T-helper 17 cell (primary cell): Measurements from ENCODE around the gene WNT5B. TPM values are rescaled to one million over a fixed set of nuclear protein-coding genes. Genes with fewer than 3 reads are reported as not detected.
A peak's percentile ranks its signal among the peaks of the same experiment; 100 is the strongest.

Experiments used
- ATAC-seq: fragments of 150-1000 bp; cut with Tn5 transposase; 2 replicates; pipeline ENCODE4 v1.10.0; 2021; ENCODE audit warnings: mild to moderate bottlenecking, moderate library complexity
- DNase-seq, 3 donors: peaks; one replicate each; pipeline versions ENCODE4 v3.0.0 to v3.0.0-alpha.2; 2020 to 2021
- H3K9me3 ChIP-seq: one replicate; pipeline ENCODE4 v1.7.0; 2013; ENCODE audit warnings: low read length, mild to moderate bottlenecking; ENCODE audit not compliant: control insufficient read depth, poor library complexity, severe bottlenecking
- H3K27ac Mint-ChIP-seq: one replicate; pipeline ENCODE4 v1.8.0; 2022; ENCODE audit warnings: mild to moderate bottlenecking, moderate library complexity, mixed read lengths
- H3K27me3 Mint-ChIP-seq: one replicate; pipeline ENCODE4 v1.8.0; 2022; ENCODE audit warnings: mixed read lengths
- H3K36me3 Mint-ChIP-seq: one replicate; pipeline ENCODE4 v1.8.0; 2022; ENCODE audit warnings: low read depth, mixed read lengths
- H3K4me1 Mint-ChIP-seq: one replicate; pipeline ENCODE4 v1.8.0; 2022; ENCODE audit warnings: mild to moderate bottlenecking, mixed read lengths
- H3K4me3 Mint-ChIP-seq: one replicate; pipeline ENCODE4 v1.8.0; 2022; ENCODE audit warnings: mild to moderate bottlenecking, moderate library complexity, mixed read lengths
- total RNA-seq, 4 donors: library from RNA in 2 of 4; stranded (reverse) in 2 of 4; gene quantifications; one replicate each; pipeline ENCODE4 v1.2.3 and lab custom pipeline; 2022 to 2026

Gene WNT5B
- total RNA-seq (not detected), total RNA-seq (lab: John Stamatoyannopoulos, UW) (0 reads per million in 2 donors)

GRCh38 chr12:1628666-1629337, at the start of gene WNT5B:
Gene WNT5B, plus strand, starts transcription at chr12:1629231. Its CDS starts 2,124 bp downstream, at chr12:1631355.
- H3K27ac Mint-ChIP-seq, result no peak within 1 kb of the TSS
- ATAC-seq (no peak), DNase-seq (no peak)
- peaks cover 4% of the 10 kb centered on the region for H3K36me3 Mint-ChIP-seq
- H3K9me3 ChIP-seq, result no peaks in the 10 kb centered on the region
- H3K4me3 Mint-ChIP-seq, result peak within 1 kb of the TSS; percentile 78
- peaks cover 14% of the 10 kb centered on the region for H3K4me1 Mint-ChIP-seq
- H3K27me3 Mint-ChIP-seq, result peaks cover 62% of the 10 kb centered on the region

GRCh38 chr12:1579651-1580435, 49.2 kb upstream of the WNT5B start:
- Mint-ChIP-seq H3K27ac (no peak overlapping the region), H3K27me3 (no peaks in the 10 kb centered on the region), H3K4me1 (peaks cover 5% of the 10 kb centered on the region), H3K36me3 (no peaks in the 10 kb centered on the region), H3K4me3 (no peak overlapping the region)
- no peak for DNase-seq
- H3K9me3 ChIP-seq, result no peaks in the 10 kb centered on the region
- ATAC-seq, result no peak

- ATAC-seq, result no peak
- Mint-ChIP-seq H3K4me3 (no peak overlapping the region), H3K4me1 (peaks cover 5% of the 10 kb centered on the region), H3K36me3 (no peaks in the 10 kb centered on the region), H3K27ac (no peak overlapping the region), H3K27me3 (no peaks in the 10 kb centered on the region)
- H3K9me3 ChIP-seq, result no peaks in the 10 kb centered on the region
- DNase-seq, result no peak
These were observed 48.5 kb upstream of the WNT5B start for GRCh38 chr12:1580526-1580925.

- peak overlapping the region; percentile 70 for H3K27ac Mint-ChIP-seq
- H3K27me3 Mint-ChIP-seq, result no peaks in the 10 kb centered on the region
- DNase-seq (no peak), ATAC-seq (no peak)
- H3K36me3 Mint-ChIP-seq, result no peaks in the 10 kb centered on the region
- no peaks in the 10 kb centered on the region for H3K9me3 ChIP-seq
- no peak overlapping the region for H3K4me3 Mint-ChIP-seq
- peaks cover 5% of the 10 kb centered on the region for H3K4me1 Mint-ChIP-seq
These were observed 46.9 kb upstream of the WNT5B start for GRCh38 chr12:1581973-1582708.

- H3K27ac Mint-ChIP-seq, result no peak overlapping the region
These were observed 46.4 kb upstream of the WNT5B start for GRCh38 chr12:1582709-1583050.

GRCh38 chr12:1583421-1584078, 45.5 kb upstream of the WNT5B start:
- ATAC-seq (peak; percentile 83), DNase-seq (peak; percentile 20 to 53 (median 34))
- Mint-ChIP-seq H3K36me3 (no peaks in the 10 kb centered on the region), H3K27ac (peak overlapping the region; percentile 54), H3K4me3 (no peak overlapping the region), H3K4me1 (peaks cover 10% of the 10 kb centered on the region), H3K27me3 (no peaks in the 10 kb centered on the region)
- no peaks in the 10 kb centered on the region for H3K9me3 ChIP-seq

More at GRCh38 chr12:1582709-1583050, 46.4 kb upstream of the WNT5B start:
- DNase-seq (no peak), ATAC-seq (no peak)
- Mint-ChIP-seq H3K27me3 (no peaks in the 10 kb centered on the region), H3K4me1 (peaks cover 5% of the 10 kb centered on the region), H3K36me3 (no peaks in the 10 kb centered on the region), H3K4me3 (no peak overlapping the region)
- H3K9me3 ChIP-seq, result no peaks in the 10 kb centered on the region

GRCh38 chr12:1584326-1584725, 44.7 kb upstream of the WNT5B start:
- no peak for ATAC-seq
- peaks cover 14% of the 10 kb centered on the region for H3K4me1 Mint-ChIP-seq
- no peaks in the 10 kb centered on the region for H3K36me3 Mint-ChIP-seq

GRCh38 chr12:1587927-1588574, 41.0 kb upstream of the WNT5B start:
- peaks cover 42% of the 10 kb centered on the region for H3K4me1 Mint-ChIP-seq
- no peak for DNase-seq
- H3K9me3 ChIP-seq, result no peaks in the 10 kb centered on the region
- no peaks in the 10 kb centered on the region for H3K27me3 Mint-ChIP-seq
- H3K36me3 Mint-ChIP-seq, result no peaks in the 10 kb centered on the region
- no peak overlapping the region for H3K4me3 Mint-ChIP-seq
- peak overlapping the region; percentile 49 for H3K27ac Mint-ChIP-seq
- ATAC-seq, result no peak

More at GRCh38 chr12:1584326-1584725, 44.7 kb upstream of the WNT5B start:
- no peak overlapping the region for H3K4me3 Mint-ChIP-seq
- DNase-seq, result no peak
- H3K27me3 Mint-ChIP-seq, result no peaks in the 10 kb centered on the region
- no peaks in the 10 kb centered on the region for H3K9me3 ChIP-seq
- no peak overlapping the region for H3K27ac Mint-ChIP-seq

- Mint-ChIP-seq H3K4me1 (peaks cover 40% of the 10 kb centered on the region), H3K27me3 (no peaks in the 10 kb centered on the region), H3K4me3 (no peak overlapping the region), H3K36me3 (no peaks in the 10 kb centered on the region), H3K27ac (peak overlapping the region; percentile 49)
- DNase-seq (no peak), ATAC-seq (no peak)
- no peaks in the 10 kb centered on the region for H3K9me3 ChIP-seq
These were observed 40.5 kb upstream of the WNT5B start for GRCh38 chr12:1588575-1588947.

GRCh38 chr12:1590221-1590979, 38.6 kb upstream of the WNT5B start:
- ATAC-seq (no peak), DNase-seq (no peak)
- H3K36me3 Mint-ChIP-seq, result no peaks in the 10 kb centered on the region
- peaks cover 46% of the 10 kb centered on the region for H3K4me1 Mint-ChIP-seq
- no peaks in the 10 kb centered on the region for H3K9me3 ChIP-seq
- no peaks in the 10 kb centered on the region for H3K27me3 Mint-ChIP-seq
- peak overlapping the region; percentile 93 for H3K27ac Mint-ChIP-seq
- peak overlapping the region; percentile 95 for H3K4me3 Mint-ChIP-seq

- Mint-ChIP-seq H3K4me3 (peak overlapping the region; percentile 95), H3K27me3 (no peaks in the 10 kb centered on the region), H3K27ac (peak overlapping the region; percentile 93), H3K4me1 (peaks cover 48% of the 10 kb centered on the region), H3K36me3 (no peaks in the 10 kb centered on the region)
- H3K9me3 ChIP-seq, result no peaks in the 10 kb centered on the region
- peak in 1 of 3 donors; percentile 14 for DNase-seq
- ATAC-seq, result no peak
These were observed 38.0 kb upstream of the WNT5B start for GRCh38 chr12:1591034-1591433.

GRCh38 chr12:1591543-1591942, 37.5 kb upstream of the WNT5B start:
- H3K4me3 Mint-ChIP-seq, result peak overlapping the region; percentile 95
- peak overlapping the region; percentile 93 for H3K27ac Mint-ChIP-seq
- no peaks in the 10 kb centered on the region for H3K9me3 ChIP-seq
- ATAC-seq (no peak), DNase-seq (no peak)
- no peaks in the 10 kb centered on the region for H3K27me3 Mint-ChIP-seq
- H3K36me3 Mint-ChIP-seq, result no peaks in the 10 kb centered on the region
- H3K4me1 Mint-ChIP-seq, result peaks cover 49% of the 10 kb centered on the region
